HEK293T (cell line): ENCODE measurements around the gene SLC36A3.

Source experiments
- CTCF ChIA-PET: fragments of 350-600 bp; formaldehyde crosslinking; extraction: SDS; loops from one replicate; lab custom pipeline; 2021; ENCODE audit warnings: antibody characterized with exemption, inconsistent platforms; lab: Yijun Ruan, JAX
- POLR2A ChIA-PET: fragments of 350-600 bp; formaldehyde crosslinking; extraction: SDS; loops from one replicate; lab custom pipeline; 2020; ENCODE audit warnings: antibody characterized with exemption, inconsistent platforms; lab: Yijun Ruan, JAX
- DNase-seq: peaks from one replicate; pipeline ENCODE4 v3.0.0; 2012; ENCODE audit warnings: mixed read lengths; ENCODE audit errors: extremely low spot score
- ARNT ChIP-seq: fragments of 450-650 bp; IDR thresholded peaks from 2 replicates; pipeline ENCODE4 v1.6.1; 2017; ENCODE audit warnings: mild to moderate bottlenecking
- BHLHE40 ChIP-seq: fragments of 450-650 bp; IDR thresholded peaks from 2 replicates; pipeline ENCODE4 v1.6.1; 2016; ENCODE audit warnings: mild to moderate bottlenecking, moderate library complexity, borderline replicate concordance
- CTBP1 ChIP-seq: fragments of 450-650 bp; IDR thresholded peaks from 2 replicates; pipeline ENCODE4 v1.6.1; 2016; ENCODE audit warnings: borderline replicate concordance
- ELF4 ChIP-seq: fragments of 450-650 bp; IDR thresholded peaks from 2 replicates; pipeline ENCODE4 v1.6.1; 2017; ENCODE audit warnings: antibody characterized with exemption
- FOXA1 ChIP-seq: fragments of 450-650 bp; IDR thresholded peaks from 2 replicates; pipeline ENCODE4 v1.6.1; 2016; ENCODE audit warnings: mild to moderate bottlenecking
- FOXK2 ChIP-seq: fragments of 450-650 bp; IDR thresholded peaks from 2 replicates; pipeline ENCODE4 v1.6.1; 2016; ENCODE audit warnings: mild to moderate bottlenecking
- FOXM1 ChIP-seq: fragments of 450-650 bp; IDR thresholded peaks from 2 replicates; pipeline ENCODE4 v1.6.1; 2017; ENCODE audit warnings: mild to moderate bottlenecking, borderline replicate concordance
- HDGF ChIP-seq: fragments of 450-650 bp; IDR thresholded peaks from 2 replicates; pipeline ENCODE4 v1.6.1; 2017; ENCODE audit warnings: antibody characterized with exemption, borderline replicate concordance
- L3MBTL2 ChIP-seq: fragments of 450-650 bp; conservative IDR thresholded peaks from 2 replicates; pipeline ENCODE4 v1.6.1; 2016; ENCODE audit warnings: mild to moderate bottlenecking
- LEF1 ChIP-seq: fragments of 450-650 bp; IDR thresholded peaks from 2 replicates; pipeline ENCODE4 v1.6.1; 2017; ENCODE audit warnings: mild to moderate bottlenecking, borderline replicate concordance
- NFRKB ChIP-seq: fragments of 450-650 bp; IDR thresholded peaks from 2 replicates; pipeline ENCODE4 v1.6.1; 2016; ENCODE audit warnings: mild to moderate bottlenecking, moderate library complexity
- PKNOX1 ChIP-seq: fragments of 450-650 bp; IDR thresholded peaks from 2 replicates; pipeline ENCODE4 v1.6.1; 2016
- SP1 ChIP-seq: fragments of 450-650 bp; IDR thresholded peaks from 2 replicates; pipeline ENCODE4 v1.6.1; 2017
- SUZ12 ChIP-seq: fragments of 450-650 bp; IDR thresholded peaks from 2 replicates; pipeline ENCODE4 v1.6.1; 2016; ENCODE audit warnings: mild to moderate bottlenecking
- TARDBP ChIP-seq: fragments of 450-650 bp; IDR thresholded peaks from 2 replicates; pipeline ENCODE4 v1.6.1; 2016
- ZNF384 ChIP-seq: fragments of 450-650 bp; IDR thresholded peaks from 2 replicates; pipeline ENCODE4 v1.6.1; 2016

The SLC36A3 gene

GRCh38 chr5:151234476-151235238 lies 68.9 kb downstream of the SLC36A3 start:
- ChIA-PET CTCF (no interaction called here), POLR2A (interaction anchor here (1.0 kb wide), 1 partner anchor 11 kb away, joined by 3 read pairs; the partner anchor contains the start of gene CCDC69)
- TF ChIP-seq ELF4 (no peak), FOXA1 (no peak), CTBP1 (no peak), LEF1 (no peak), TARDBP (no peak), PKNOX1 (no peak), BHLHE40 (no peak), ARNT (no peak), L3MBTL2 (no peak)
- no peak for DNase-seq

DNA sequence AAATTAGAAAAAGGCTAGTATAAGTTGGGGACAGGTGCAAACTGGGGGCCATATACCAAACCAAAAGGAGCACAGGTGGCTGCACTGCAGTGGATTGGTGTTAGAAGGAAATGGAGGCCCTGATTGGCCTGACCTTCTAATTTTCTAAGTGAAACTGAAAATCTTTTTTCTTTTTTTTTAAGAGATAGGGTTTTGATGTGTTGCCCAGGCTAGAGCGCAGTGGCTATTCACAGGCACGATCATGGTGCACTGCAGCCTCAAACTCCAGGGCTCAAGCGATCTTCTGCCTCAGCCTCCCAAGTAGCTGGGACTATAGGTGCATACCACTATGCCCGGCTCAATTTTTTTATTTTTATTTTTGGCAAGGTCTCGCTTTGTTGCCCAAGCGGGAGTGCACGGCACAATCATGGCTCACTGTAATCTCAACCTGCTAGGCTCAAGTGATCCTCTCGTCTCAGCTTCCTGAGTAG lies 69.9 kb downstream of the SLC36A3 start:
- TF ChIP-seq ARNT (no peak), FOXA1 (no peak), PKNOX1 (no peak), HDGF (no peak), ELF4 (no peak), FOXK2 (no peak), SUZ12 (no peak)
- DNase-seq = no peak
- CTCF ChIA-PET = no interaction called here
- POLR2A ChIA-PET = no interaction called here

GRCh38 chr5:151231359-151231758 lies 72.2 kb downstream of the SLC36A3 start:
- ChIA-PET CTCF (no interaction called here), POLR2A (no interaction called here)
- no peak for DNase-seq
- no peak for TF ChIP-seq FOXM1
- no peak for TF ChIP-seq FOXA1
- TF ChIP-seq PKNOX1 = no peak
- TF ChIP-seq ARNT = no peak
- no peak for TF ChIP-seq FOXK2
- no peak for TF ChIP-seq SP1

DNA sequence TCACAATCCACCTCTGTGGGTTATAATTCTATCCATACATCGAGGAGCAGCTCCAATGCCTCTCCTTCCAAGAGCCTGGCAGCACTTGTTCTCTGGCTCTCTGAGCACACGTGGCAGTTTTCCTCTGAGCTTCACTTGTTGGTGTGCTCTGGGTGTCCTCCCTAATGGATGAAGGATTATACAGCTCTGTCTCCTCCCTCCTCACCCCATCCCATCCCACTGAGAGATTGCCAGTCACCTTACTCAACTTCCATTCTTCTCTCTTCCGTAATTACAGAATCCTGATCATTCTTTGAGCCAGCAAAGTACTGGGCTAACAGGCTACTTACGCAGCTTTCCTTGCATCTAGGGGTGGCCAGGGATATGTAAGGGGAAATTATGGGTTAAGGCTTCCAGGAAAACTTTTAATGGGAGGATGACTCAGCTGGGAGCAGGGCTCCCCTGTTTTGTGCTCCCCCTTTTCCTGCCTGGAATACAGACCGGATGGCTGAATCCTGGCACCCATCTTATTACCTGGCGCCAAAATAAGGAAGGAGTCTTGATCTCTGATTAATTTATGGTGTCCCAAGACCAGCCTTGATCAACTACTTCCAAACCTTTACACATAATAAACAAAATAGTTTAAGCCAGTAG lies 73.4 kb downstream of the SLC36A3 start:
- DNase-seq = no peak
- POLR2A ChIA-PET = interaction anchor here (1.0 kb wide), 1 partner anchor 23 kb away, joined by 3 read pairs; the partner anchor contains the start of gene GM2A
- CTCF ChIA-PET = interaction anchor here (0.9 to 1.7 kb wide), 2 partner anchors 9 to 65 kb away, joined by 3 to 8 read pairs; no protein-coding TSS in a partner anchor
- no peak for TF ChIP-seq SUZ12
- no peak for TF ChIP-seq ZNF384
- TF ChIP-seq CTBP1 = no peak
- no peak for TF ChIP-seq NFRKB
- no peak for TF ChIP-seq FOXM1
- TF ChIP-seq SP1 = no peak

- TF ChIP-seq L3MBTL2 = no peak
- no peak for TF ChIP-seq NFRKB
- no peak for TF ChIP-seq CTBP1
- no peak for TF ChIP-seq HDGF
- TF ChIP-seq FOXK2 = no peak
- no peak for TF ChIP-seq ZNF384
- TF ChIP-seq PKNOX1 = no peak
- TF ChIP-seq SUZ12 = no peak
- TF ChIP-seq SP1 = no peak
- no peak for TF ChIP-seq TARDBP
- TF ChIP-seq FOXA1 = no peak
- TF ChIP-seq BHLHE40 = no peak
- no peak for TF ChIP-seq LEF1
- TF ChIP-seq FOXM1 = no peak
- no peak for TF ChIP-seq ELF4
- TF ChIP-seq ARNT = no peak
- ChIA-PET CTCF (interaction anchor here (0.6 kb wide), 1 partner anchor 177 kb away, joined by 3 read pairs; no protein-coding TSS in a partner anchor), POLR2A (no interaction called here)
- no peak for DNase-seq
Measured at GRCh38 chr5:151228986-151229385, 74.6 kb downstream of the SLC36A3 start.

- ChIA-PET CTCF (interaction anchor here (0.6 to 0.9 kb wide), 4 partner anchors 14 to 88 kb away, joined by 3 read pairs; partner anchors contain the start of gene ANXA6), POLR2A (no interaction called here)
- DNase-seq = no peak
- TF ChIP-seq TARDBP (no peak), LEF1 (no peak), PKNOX1 (no peak), SUZ12 (no peak), NFRKB (no peak), FOXK2 (no peak), FOXA1 (no peak), ZNF384 (no peak)
Measured at GRCh38 chr5:151227918-151228447, 75.6 kb downstream of the SLC36A3 start.
